ENCODE measurements around the gene PRUNE2.

DNA sequence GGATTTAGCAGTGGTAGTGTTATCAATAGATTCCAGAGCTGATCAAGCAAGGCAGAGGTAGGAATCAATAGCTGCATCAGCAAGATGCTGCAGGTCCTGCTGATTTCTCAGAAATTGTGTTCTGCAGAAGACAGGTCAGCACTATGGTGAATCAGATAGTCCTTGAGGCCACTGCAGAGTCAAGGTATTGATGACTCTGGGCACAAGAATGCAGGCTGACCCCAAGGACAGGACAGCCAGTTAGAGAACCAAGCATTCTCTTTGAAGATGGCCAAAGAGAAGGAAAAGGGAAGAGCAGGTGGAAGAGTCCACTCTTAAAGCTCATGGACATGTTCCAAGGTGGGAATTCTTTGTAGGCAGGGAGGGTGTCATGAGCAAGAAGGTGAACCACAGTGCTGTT lies 28.0 kb downstream of the PRUNE2 start:
- no peak for TF ChIP-seq POLR2AphosphoS5 (IDR thresholded peaks at IDR 0.05; ENCODE audit: borderline replicate concordance, low read depth, low read length)
- TF ChIP-seq EZH2 (IDR thresholded peaks at IDR 0.05): no peak
